GM18861 (cell line): ENCODE measurements around the gene TBCE.
A peak's percentile ranks its signal among the peaks of the same experiment; 100 is the strongest.

Source experiments
- ATAC-seq: cut with Tn5 transposase; IDR thresholded peaks from one replicate; pipeline ENCODE4 v1.9.1; 2021; ENCODE audit not compliant: unreplicated experiment

The TBCE gene

DNA sequence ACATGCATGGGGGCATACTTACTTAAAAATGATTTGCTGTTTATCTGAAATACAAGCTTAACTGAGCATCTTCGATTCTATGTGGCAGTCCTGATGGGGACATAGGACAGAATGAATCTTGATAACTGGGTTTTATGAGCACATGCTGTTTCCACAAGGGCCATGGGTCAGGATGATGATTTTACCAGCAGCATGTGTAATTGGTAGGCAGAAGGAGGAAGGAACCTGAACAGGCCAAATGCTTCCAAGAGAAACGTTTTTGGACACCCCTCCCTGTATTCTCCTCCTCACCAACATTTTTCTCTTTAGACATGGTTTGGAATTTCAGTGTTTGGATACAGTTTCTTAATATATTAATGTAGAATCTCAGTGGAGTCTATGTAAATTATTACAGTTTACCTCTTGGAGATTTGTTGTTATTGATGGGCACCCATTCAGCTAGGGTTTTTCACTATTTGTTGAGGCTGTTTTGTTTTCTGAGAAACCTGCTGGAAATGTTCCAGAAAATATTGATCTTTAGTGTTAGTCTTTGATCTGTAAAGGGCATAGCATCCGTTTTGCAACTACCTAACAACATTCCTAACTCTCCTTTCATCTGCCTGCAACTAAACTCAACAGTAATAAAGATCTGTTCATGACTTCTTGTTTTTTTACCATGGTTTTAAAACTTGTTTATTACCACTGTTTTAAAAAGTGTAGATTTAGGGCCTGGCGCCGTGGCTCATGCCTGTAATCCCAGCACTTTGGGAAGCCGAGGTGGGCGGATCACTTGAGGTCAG is 42.0 kb downstream of the TBCE start:
- no peak for ATAC-seq

DNA sequence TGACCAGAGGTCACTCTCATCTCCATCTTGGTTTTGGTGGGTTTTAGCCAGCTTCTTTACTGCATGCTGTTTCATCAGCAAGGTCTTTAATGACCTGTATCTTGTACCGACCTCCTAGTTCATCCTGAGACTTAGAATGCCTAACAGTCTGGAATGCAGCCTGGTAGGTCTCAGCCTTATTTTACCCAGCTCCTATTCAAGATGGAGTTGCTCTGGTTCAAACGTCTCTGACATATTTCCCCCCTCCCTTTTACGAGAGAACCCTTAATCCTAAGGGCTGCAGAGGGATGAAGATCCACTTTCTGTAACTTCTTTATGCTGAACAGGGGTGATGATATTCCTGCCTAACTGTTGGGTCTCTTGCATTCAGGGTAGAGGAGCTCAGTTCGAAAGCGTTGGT is 43.2 kb downstream of the TBCE start:
- no peak for ATAC-seq

DNA sequence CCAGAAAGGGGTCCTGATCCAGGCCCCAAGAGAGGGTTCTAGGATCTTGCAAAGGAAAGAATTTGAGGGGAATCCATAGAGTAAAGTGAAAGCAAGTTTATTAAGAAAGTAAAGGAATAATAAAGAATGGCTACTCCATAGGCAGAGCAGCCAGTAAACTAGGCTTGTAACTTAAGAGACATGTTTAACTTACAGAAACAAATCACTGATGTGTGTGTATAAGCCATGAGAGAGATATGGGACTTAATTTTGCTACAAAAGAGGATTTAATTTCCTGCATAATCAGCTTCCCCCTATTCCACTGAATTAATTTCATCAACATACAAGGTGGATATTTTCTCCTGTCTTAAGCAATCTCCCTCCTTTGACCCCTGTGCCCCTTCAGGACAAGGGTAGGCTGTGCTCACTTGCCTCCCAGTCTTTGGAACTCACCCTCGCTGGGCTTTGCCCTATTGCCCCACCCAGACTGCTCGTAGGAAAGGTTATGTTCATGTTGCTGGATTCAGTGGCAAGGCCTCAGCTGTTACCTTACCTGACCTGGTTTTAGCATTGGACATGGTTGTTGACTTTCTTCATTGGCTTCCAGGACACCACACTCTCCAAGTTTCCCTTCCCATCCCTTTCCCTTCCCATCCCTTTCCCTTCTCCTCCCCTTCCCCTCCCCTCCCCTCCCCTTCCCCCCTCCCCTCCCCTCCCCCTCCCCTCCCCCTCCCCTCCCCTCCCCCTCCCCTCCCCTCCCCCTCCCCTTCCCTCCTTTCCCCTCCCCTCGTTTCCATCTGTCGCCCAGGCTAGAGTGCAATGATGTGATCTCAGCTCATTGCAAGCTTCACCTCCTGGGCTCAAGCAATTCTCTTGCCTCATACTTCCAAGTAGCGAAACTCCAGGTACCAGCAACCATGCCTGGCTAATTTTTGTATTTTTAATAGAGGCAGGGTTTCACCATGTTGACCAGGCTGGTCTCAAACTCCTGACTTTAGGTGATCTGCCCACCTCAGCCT is 44.6 kb downstream of the TBCE start:
- no peak for ATAC-seq

DNA sequence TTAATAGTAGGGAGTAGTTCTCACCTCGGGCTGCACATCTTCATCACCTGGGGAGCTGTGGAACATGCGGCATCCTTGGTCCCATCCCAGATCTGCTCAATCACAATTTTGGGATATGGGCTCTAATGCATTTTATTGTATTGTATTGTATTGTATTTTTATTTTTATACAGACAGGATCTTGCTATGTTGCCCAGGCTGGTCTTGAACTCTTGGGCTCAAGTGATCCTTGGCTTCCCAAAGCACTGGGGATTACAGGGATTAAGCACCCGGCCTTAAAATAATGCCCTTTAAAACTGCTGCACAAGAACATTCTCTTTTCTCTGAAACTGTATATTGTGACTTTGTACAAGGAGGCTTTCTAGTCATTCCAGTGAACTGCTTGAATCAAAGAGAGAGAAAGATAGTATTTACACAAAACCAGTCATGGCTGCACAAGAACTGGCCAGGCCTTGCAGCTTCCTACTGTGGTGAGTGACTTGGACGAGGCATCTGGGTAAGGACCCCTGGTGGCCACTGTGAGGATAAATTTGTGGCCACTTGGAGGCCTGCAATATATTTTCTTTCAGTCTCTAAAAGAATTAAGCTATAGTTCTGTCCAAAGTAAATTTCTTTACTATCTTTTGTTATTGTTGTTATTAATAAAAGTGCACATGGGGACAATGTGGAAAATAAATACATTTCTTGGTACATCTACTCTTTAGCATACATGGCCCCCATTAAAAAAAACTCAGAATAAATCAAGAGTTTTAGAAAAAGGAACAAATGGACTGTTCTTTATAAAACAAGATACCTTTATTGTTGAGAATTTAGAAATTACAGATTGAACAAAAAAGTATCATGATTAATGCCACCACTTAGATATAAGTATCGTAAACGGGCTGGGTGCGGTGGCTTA is 48.0 kb downstream of the TBCE start:
- ATAC-seq = peak; percentile 78

DNA sequence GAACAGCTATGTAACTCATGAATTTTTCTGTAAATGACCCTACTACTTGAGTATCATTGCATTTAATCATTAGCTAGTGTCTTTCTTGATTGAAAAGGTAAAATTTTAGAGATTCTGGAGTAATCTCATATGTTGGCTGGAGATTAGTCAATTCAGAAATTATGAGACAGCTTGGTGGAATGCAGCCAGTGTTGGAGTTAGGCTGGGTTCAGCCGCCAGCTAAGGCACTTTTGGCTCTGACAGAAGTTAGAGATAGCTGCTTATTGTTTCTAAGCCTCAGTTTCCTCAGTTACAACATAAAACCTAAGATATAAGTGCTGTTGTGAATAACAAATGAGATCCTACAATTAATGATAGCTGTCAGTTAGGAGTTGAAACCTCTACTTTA is 49.4 kb downstream of the TBCE start:
- no peak for ATAC-seq

DNA sequence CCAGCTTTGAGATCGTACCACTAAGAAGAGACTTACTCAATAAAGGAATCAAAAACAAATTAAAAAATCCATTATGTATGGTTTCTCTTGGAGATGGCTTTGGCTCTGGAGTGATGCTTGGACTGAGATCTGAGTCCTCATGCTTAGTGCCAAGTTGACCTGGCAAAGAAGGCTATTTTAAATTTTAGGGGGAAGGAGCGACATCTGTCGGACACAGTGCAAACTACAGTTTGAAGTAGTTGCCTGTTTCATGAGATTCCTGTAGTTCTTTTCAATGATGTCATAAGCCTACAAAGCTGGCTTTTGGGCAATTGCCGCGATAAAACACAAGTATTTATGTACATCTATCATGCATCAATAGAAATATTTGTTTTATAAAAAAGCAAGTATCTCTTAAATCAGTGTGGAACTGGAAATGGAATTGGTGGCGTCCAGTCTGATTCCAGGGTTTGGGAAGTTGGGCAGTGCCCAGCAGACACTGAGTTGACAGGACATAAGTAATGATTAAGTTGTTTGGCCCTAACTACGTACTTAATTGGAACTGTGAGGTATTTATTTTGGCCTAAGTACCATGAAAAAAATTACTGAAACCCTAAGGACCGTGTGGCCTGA is 50.0 kb downstream of the TBCE start:
- ATAC-seq = no peak

DNA sequence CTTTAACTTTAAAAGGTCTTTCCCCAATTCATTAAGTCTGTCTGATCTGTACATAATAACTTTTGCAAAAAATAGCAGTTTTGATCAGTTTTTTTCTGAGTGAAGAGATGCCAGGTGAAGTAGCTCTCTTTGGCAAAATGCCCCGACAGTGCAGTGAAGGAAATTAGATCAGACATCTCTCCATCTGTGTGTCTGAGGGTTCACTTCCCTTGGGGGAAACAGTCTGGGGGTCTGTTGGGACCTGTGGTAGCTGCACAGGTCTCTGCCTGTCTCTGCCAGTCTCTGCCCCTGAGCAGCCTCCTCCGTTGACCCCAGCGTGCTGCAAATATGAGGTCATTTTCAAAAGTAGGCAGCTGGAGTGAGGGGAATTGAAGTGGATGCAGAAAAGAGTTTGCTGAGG is 54.5 kb downstream of the TBCE start:
- no peak for ATAC-seq

DNA sequence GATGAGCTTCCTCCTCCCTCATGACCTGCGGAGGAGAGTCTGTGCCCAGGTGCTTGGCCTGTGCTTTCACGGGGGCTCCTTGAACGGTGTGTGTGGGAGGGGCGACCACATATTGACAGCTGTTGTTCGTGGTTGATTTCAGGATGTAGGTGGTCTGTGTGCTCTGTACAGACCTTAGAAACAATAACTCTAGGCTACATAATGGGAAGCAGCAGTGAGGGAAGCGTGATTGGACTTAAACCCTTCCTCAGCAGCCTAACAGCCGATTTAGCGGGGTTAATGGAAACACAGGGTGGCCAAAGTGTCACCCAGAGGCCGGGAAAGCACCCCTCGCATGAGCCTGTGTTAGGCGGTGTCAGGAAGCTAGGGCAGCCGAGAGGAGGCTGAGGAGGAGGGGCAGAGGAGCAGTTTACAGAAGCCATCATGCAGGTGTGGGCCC is 56.0 kb downstream of the TBCE start:
- peak; percentile 70 for ATAC-seq

DNA sequence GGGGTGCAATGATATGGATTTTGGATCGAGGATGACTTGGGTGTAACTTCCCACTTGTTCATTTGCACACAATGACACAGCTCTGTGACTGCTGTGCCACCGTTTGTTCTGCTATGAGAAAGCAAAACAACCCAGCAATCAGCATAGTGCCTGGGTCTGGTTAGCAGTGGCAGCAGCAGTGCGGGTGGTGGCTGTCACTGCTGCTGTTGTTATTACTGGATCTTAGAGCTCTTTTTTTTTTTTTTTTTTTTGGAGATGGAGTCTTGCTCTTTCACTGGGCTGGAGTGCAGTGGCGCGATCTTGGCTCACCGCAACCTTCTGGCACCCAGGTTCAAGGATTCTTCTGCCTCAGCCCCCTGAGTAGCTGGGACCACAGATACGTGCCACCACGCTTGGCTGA is 56.9 kb downstream of the TBCE start:
- ATAC-seq = no peak

DNA sequence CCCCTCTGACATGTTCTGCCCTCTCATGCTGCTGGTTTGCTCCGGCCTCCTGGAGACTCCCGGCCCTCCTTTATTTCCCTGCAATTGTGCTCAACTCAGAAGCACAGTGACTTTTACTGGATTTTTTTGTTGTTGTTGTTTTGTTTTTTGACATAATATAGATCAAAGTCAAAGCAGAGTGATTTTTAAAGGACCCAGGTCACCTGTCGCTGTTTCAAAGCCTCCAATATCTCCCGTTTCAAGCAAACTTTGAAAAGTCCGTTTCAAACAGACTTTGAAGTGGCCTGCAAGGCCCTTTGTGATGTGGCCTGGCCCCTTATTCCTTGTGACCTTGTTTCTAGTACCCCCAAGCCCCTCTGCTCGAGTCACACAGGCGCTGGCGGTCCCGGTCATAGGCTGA is 58.1 kb downstream of the TBCE start:
- no peak for ATAC-seq

DNA sequence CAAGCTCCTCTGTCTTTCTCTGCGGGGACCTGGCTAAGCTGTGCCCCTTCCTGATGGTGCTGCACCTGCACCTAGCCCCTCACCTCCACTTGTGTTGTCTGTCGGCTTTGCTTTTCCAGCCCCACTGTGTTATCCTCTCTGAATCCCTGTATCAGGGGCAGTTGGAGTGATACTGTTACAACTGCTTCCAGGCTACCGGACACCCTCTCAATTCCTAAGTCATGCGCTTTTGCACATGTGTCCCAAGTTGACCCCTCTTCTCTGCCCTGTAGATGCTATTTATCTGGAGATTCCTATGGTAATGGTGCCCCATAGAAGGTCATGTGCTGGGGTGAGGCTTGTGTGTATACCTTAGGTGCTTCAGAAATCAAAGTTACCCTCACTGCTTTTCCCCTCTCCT is 58.9 kb downstream of the TBCE start:
- ATAC-seq = no peak

DNA sequence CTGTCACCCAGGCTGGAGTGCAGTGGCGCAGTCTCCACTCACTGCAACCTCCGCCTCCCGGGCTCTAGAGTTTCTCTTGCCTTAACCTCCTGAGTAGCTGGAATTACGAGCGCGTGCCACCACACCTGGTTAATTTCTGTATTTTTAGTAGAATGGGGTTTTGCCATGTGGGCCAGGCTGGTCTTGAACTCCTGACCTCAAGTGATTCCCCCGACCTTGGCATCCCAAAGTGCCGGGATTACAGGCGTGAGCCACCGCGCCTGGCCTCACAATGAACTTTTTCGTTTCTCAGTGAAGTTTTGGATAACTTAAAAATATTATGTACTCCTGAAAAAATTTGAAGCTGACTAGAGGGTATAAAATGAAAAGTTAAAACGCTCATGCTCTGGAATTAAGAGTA is 59.5 kb downstream of the TBCE start:
- ATAC-seq = no peak

DNA sequence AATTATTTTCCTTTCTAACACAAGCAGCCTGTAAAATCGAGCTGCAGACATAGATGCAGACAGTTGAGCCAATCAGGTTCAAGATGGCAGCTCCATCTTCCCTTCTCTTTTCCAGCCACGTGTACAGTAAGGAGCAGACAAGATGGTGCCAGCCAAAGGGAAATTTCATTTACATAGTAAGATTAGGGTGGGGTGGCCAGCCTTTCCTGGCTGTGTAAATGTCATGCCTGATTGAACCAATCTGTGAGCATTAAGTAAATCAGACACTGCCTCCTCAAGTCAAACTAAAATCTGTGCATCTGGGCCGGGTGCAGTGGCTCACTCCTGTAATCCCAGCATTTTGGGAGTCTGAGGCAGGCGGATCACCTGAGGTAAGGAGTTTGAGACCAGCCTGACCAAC is 60.2 kb downstream of the TBCE start:
- ATAC-seq = no peak

DNA sequence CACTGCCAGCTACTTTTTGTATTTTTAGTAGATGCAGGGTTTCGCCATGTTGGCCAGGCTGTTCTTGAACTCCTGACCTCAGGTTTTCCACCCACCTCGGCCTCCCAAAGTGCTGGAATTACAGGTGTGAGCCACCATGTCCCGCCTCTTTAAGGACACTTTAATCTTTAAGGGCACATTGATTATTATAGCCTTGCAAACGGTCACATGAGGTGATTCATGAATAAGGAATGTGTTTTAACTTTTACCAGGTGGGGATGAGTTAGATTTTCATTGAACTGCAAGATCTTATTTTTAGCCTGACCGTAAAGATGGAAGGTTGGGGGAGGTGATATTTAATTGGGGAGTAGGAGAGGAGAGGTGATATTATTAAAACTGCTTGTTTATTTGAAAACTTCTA is 61.9 kb downstream of the TBCE start:
- no peak for ATAC-seq

DNA sequence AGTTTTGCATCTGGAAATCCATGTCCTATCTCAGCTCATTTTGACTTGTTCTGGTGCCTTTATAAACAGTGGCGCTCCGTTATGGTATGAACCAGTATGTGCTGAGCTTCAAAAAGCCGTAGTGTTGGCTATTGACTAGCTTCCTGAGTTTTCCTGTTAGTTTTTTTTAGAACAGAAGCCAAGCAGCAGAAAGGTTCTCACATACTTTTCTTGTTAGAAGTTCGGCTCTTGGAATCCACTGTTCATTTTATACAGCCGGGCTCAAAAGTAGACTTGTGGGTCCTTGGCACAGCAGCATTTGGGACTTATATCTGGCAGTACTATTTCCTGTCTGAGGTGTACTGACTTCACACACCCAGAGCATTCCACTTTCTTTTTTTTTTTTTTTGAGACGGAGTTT is 63.8 kb downstream of the TBCE start:
- no peak for ATAC-seq

DNA sequence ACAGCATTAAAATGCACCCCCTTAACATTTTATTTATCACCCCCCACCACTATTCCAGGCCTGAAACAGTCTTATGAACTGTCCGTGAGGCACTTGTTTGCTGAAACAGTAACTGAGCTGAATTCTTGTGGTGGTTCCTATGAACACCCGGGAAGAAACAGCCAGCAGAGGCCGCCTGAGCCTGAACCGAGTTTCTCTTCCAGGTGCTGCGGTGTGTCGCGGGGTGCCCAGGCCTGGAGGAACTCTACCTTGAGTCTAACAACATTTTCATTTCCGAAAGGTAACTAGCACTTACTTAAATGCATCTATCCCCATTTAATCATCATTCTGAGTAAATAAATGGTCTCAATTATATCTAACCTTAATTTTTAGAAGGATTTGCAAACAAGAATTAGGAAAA is 66.8 kb downstream of the TBCE start:
- ATAC-seq = no peak

DNA sequence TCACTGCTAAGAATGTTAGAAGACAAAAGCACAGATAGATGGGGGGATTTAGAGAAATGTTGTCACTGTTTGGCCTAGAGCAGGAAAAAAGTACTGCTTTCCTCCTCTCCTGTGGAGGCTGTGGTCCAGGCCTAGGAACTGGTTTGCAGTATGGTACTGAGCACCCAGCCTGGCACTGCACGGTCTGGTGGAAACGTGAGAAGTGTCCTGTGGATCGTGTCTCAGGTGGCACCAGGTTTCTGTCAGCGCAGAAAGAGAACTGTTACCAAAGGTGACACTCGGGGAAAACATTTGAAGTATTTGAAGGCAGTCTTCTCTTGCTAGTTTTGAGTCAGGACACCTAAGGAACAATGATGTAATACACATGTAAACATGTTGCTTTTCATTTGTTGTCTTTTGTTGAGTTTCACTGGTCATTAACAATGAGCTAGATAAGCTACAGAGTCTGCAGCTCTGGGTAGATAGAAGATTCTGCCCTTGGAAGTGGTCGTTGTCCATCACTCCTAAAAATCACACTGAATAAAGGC is 74.0 kb downstream of the TBCE start:
- ATAC-seq = no peak

DNA sequence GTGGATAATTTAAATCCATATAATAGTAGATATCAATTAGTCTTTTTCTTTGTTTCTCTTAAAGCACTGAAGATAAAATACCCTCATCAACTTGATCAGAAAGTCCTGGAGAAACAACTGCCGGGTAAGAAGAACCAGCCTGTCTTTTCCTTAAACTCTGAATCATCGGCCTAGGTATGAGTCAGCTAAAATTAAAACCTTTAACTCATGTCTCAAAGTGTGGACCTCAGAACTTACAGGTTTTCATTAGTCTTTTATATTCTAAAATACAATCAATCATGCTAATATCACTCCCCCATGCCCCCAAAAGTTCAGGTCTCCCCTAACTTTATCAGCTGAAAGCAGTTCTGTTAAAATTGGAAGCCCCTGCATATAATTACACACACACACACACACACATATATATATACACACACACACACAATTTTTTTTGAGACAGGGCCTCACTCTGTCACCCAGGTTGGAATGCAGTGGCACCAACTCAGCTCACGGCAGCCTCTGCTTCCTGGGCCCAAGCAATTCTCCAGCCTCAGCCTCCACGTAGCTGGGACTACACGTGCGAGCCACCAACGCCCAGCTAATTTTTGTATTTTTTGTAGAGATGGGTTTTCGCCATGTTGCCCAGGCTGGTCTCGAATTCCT is 75.7 kb downstream of the TBCE start:
- ATAC-seq = no peak

DNA sequence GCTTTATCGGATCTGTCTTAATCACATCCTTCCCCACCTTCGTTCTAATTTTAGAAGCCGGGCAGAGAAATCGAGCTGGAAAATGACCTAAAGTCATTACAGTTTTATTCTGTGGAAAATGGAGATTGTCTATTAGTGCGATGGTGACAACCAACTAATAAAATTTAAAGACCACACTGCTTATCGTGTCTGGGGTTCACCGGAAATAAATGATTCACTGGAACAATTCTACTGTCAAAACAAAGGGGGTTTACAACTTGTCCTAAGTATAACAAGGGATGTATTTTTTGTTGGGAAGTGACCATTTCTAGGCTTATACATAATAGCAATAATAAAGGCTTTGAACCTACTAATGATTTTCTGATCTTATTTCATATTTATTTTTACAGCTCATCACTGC is 81.4 kb downstream of the TBCE start:
- ATAC-seq = no peak

DNA sequence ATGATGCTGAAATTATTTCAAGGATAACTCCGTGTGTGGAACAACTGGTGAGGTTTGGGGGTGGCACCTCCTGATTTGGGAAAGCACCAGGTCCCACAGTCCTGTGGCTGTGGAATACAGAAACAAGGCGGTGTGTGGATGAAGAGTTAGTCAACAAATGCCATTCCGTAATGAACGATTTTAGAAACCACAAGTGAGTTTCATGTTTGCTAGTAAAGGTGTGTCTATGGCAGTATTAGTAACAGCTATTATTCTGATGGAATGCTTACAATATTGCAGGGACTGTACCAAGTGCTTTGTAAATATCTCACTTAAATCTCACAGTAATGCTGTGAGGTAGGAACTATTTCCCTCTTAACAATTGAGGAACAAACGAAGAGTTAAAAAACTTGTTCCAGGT is 83.2 kb downstream of the TBCE start:
- ATAC-seq = no peak
